Retinal pigment epithelial cell (primary cell): Measurements from ENCODE around the gene CHRM5.

Experiments
- DNase-seq: peaks from one replicate; pipeline ENCODE4 v3.0.0-alpha.2; 2010; ENCODE audit warnings: low read depth
- H3K4me3 ChIP-seq: 2 replicates; pipeline ENCODE4 v1.5.1; 2011; ENCODE audit warnings: mild to moderate bottlenecking, low read length, control low read depth, moderate library complexity
- CTCF ChIP-seq: conservative IDR thresholded peaks from 2 replicates; pipeline ENCODE4 v1.5.1; 2011; ENCODE audit warnings: low read depth, low read length, control low read depth, inconsistent platforms

CHRM5 gene

GRCh38 chr15:33968224-33968623 is at the start of gene CHRM5:
Gene CHRM5, plus strand, starts transcription at chr15:33968497. Its CDS starts 94,221 bp downstream, at chr15:34062718.
- H3K4me3 ChIP-seq, result no peak within 1 kb of the TSS
- DNase-seq, result no peak
- no peak for TF ChIP-seq CTCF

GRCh38 chr15:33923446-33923845 is 44.9 kb upstream of the CHRM5 start:
- no peak for DNase-seq
- TF ChIP-seq CTCF, result no peak

GRCh38 chr15:33926260-33926659 is 42.0 kb upstream of the CHRM5 start:
- no peak for TF ChIP-seq CTCF

More at GRCh38 chr15:33923446-33923845, 44.9 kb upstream of the CHRM5 start:
- H3K4me3 ChIP-seq, result no peak overlapping the region

GRCh38 chr15:33932734-33933133 is 35.6 kb upstream of the CHRM5 start:
- no peak for TF ChIP-seq CTCF
- no peak for DNase-seq
- H3K4me3 ChIP-seq, result no peak overlapping the region

More at GRCh38 chr15:33926260-33926659, 42.0 kb upstream of the CHRM5 start:
- H3K4me3 ChIP-seq, result no peak overlapping the region
- DNase-seq, result no peak

- TF ChIP-seq CTCF, result no peak
- DNase-seq, result no peak
Observed at GRCh38 chr15:33934396-33934795, 33.9 kb upstream of the CHRM5 start.

GRCh38 chr15:33934921-33935320 is 33.4 kb upstream of the CHRM5 start:
- DNase-seq, result no peak
- H3K4me3 ChIP-seq, result no peak overlapping the region

More at GRCh38 chr15:33934396-33934795, 33.9 kb upstream of the CHRM5 start:
- H3K4me3 ChIP-seq, result no peak overlapping the region

More at GRCh38 chr15:33934921-33935320, 33.4 kb upstream of the CHRM5 start:
- TF ChIP-seq CTCF, result no peak
